H9 (cell line): ENCODE data around the gene ADAMTSL4. TPM values are rescaled to one million over a fixed set of nuclear protein-coding genes. Genes with fewer than 3 reads are reported as not detected.

Source experiments
- DNase-seq: peaks from one replicate; pipeline ENCODE4 v3.0.0-alpha.2; 2017
- H2AFZ ChIP-seq: one replicate; pipeline ENCODE4 v1.6.1; 2013; ENCODE audit warnings: mild to moderate bottlenecking, low read length, control low read depth, moderate library complexity
- H2AK5ac ChIP-seq: 2 replicates; pipeline ENCODE4 v1.6.1; 2013; ENCODE audit warnings: low read length, control low read depth, mixed read lengths; ENCODE audit not compliant: insufficient read length
- H2BK120ac ChIP-seq: one replicate; pipeline ENCODE4 v1.6.1; 2013; ENCODE audit warnings: low read depth, mild to moderate bottlenecking, low read length, control low read depth, inconsistent platforms; ENCODE audit not compliant: poor library complexity, severe bottlenecking
- H2BK12ac ChIP-seq: 2 replicates; pipeline ENCODE4 v1.6.1; 2013; ENCODE audit warnings: low read length, control low read depth, mixed read lengths, low read depth; ENCODE audit not compliant: insufficient read length
- H2BK15ac ChIP-seq: 2 replicates; pipeline ENCODE4 v1.6.1; 2013; ENCODE audit warnings: low read depth, low read length, control low read depth
- H2BK20ac ChIP-seq: one replicate; pipeline ENCODE4 v1.6.1; 2013; ENCODE audit warnings: low read depth, mild to moderate bottlenecking, low read length, control low read depth, inconsistent platforms; ENCODE audit not compliant: poor library complexity, severe bottlenecking
- H2BK5ac ChIP-seq: 2 replicates; pipeline ENCODE4 v1.6.1; 2013; ENCODE audit warnings: low read length, control low read depth, mixed read lengths; ENCODE audit not compliant: insufficient read length
- H3K14ac ChIP-seq: 2 replicates; pipeline ENCODE4 v1.6.1; 2013; ENCODE audit warnings: low read length, control low read depth; ENCODE audit not compliant: insufficient read depth
- H3K18ac ChIP-seq: 2 replicates; pipeline ENCODE4 v1.6.1; 2013; ENCODE audit warnings: low read depth, mild to moderate bottlenecking, mixed read lengths, low read length, control low read depth; ENCODE audit not compliant: insufficient read length
- H3K23ac ChIP-seq: 2 replicates; pipeline ENCODE4 v1.6.1; 2013; ENCODE audit warnings: low read length, control low read depth, mixed read lengths, low read depth; ENCODE audit not compliant: insufficient read length
- H3K23me2 ChIP-seq: 2 replicates; pipeline ENCODE4 v1.6.1; 2013; ENCODE audit warnings: low read depth, mild to moderate bottlenecking, mixed read lengths, low read length, control low read depth; ENCODE audit not compliant: insufficient read length, poor library complexity, severe bottlenecking
- H3K27ac ChIP-seq: 2 replicates; pipeline ENCODE4 v1.5.1; 2013; ENCODE audit warnings: low read length, control low read depth, mixed read lengths, low read depth; ENCODE audit not compliant: insufficient read length
- H3K27me3 ChIP-seq: 2 replicates; pipeline ENCODE4 v1.6.1; 2013; ENCODE audit warnings: low read length, control low read depth, inconsistent platforms; ENCODE audit not compliant: insufficient read depth
- H3K4ac ChIP-seq: 2 replicates; pipeline ENCODE4 v1.6.1; 2013; ENCODE audit warnings: low read depth, mild to moderate bottlenecking, control low read depth, inconsistent platforms, low read length, moderate library complexity
- H3K4me1 ChIP-seq: 2 replicates; pipeline ENCODE4 v1.6.1; 2013; ENCODE audit warnings: low read length, control low read depth, inconsistent platforms; ENCODE audit not compliant: insufficient read depth
- H3K4me2 ChIP-seq: 2 replicates; pipeline ENCODE4 v1.6.1; 2013; ENCODE audit warnings: low read length, control low read depth, mixed read lengths; ENCODE audit not compliant: insufficient read length, insufficient read depth
- H3K56ac ChIP-seq: 2 replicates; pipeline ENCODE4 v1.6.1; 2013; ENCODE audit warnings: low read depth, mild to moderate bottlenecking, mixed read lengths, low read length, control low read depth; ENCODE audit not compliant: insufficient read length
- H3K79me1 ChIP-seq: 2 replicates; pipeline ENCODE4 v1.6.1; 2013; ENCODE audit warnings: low read depth, mild to moderate bottlenecking, moderate library complexity, low read length, control low read depth, inconsistent platforms; ENCODE audit not compliant: insufficient read depth, poor library complexity, severe bottlenecking
- H3K79me2 ChIP-seq: 2 replicates; pipeline ENCODE4 v1.6.1; 2013; ENCODE audit warnings: low read length, control low read depth, inconsistent platforms; ENCODE audit not compliant: insufficient read depth
- H3K9ac ChIP-seq: 2 replicates; pipeline ENCODE4 v1.6.1; 2013; ENCODE audit warnings: low read length, control low read depth, mixed read lengths; ENCODE audit not compliant: insufficient read length; ENCODE audit errors: extremely low read depth
- H3K9me3 ChIP-seq: one replicate; pipeline ENCODE4 v1.6.1; 2013; ENCODE audit warnings: low read depth, low read length, inconsistent platforms; ENCODE audit not compliant: control insufficient read depth
- H3T11ph ChIP-seq: one replicate; pipeline ENCODE4 v1.6.1; 2013; ENCODE audit warnings: mild to moderate bottlenecking, low read length, control low read depth, inconsistent platforms
- H4K20me1 ChIP-seq: one replicate; pipeline ENCODE4 v1.6.1; 2013; ENCODE audit not compliant: control insufficient read depth, insufficient read length, insufficient read depth
- H4K5ac ChIP-seq: 2 replicates; pipeline ENCODE4 v1.6.1; 2013; ENCODE audit warnings: low read depth, mild to moderate bottlenecking, mixed read lengths, low read length, control low read depth; ENCODE audit not compliant: insufficient read length
- H4K8ac ChIP-seq: replicated peaks from 2 replicates; pipeline ENCODE4 v1.6.1; 2013; ENCODE audit warnings: low read length, control low read depth, mixed read lengths, low read depth; ENCODE audit not compliant: insufficient read length
- H4K91ac ChIP-seq: 2 replicates; pipeline ENCODE4 v1.6.1; 2013; ENCODE audit warnings: low read depth, mild to moderate bottlenecking, moderate library complexity, mixed read lengths, low read length, control low read depth; ENCODE audit not compliant: insufficient read length
- H3K27ac Mint-ChIP-seq, 3 experiments: 2 replicates in 2 of 3; 3 replicates in 1 of 3; pipeline ENCODE4 v1.8.0; 2020 to 2021; ENCODE audit warnings: mixed read lengths in 3 of 3, mild to moderate bottlenecking in 1 of 3, moderate library complexity in 1 of 3
- H3K27me3 Mint-ChIP-seq: 2 replicates; pipeline ENCODE4 v1.8.0; 2021; ENCODE audit warnings: low read depth, mild to moderate bottlenecking, moderate library complexity, mixed read lengths
- H3K36me3 Mint-ChIP-seq, 3 experiments: 2 replicates in 2 of 3; 3 replicates in 1 of 3; pipeline ENCODE4 v1.8.0; 2020 to 2021; ENCODE audit warnings: low read depth in 3 of 3, mixed read lengths in 3 of 3; ENCODE audit not compliant: insufficient read depth in 1 of 3
- H3K4me1 Mint-ChIP-seq, 2 experiments: 2 replicates each; pipeline ENCODE4 v1.8.0; 2020; ENCODE audit warnings: mixed read lengths in 2 of 2
- H3K4me3 Mint-ChIP-seq, 2 experiments: 2 replicates in 1 of 2; 3 replicates in 1 of 2; pipeline ENCODE4 v1.8.0; 2020 to 2021; ENCODE audit warnings: mild to moderate bottlenecking in 2 of 2, mixed read lengths in 2 of 2, moderate library complexity in 1 of 2
- H3K9me3 Mint-ChIP-seq, 2 experiments: 2 replicates in 1 of 2; 3 replicates in 1 of 2; pipeline ENCODE4 v1.8.0; 2020; ENCODE audit warnings: mild to moderate bottlenecking in 2 of 2, mixed read lengths in 2 of 2, moderate library complexity in 1 of 2
- CTCF ChIP-seq: fragments of 200-600 bp; sonication (generic); conservative IDR thresholded peaks from 3 replicates; pipeline ENCODE4 v1.8.0; 2021; ENCODE audit warnings: antibody characterized with exemption, mild to moderate bottlenecking
- WGBS: extraction: QIAGEN DNeasy Blood & Tissue Kit; methylation state at CpG from one replicate; pipeline ENCODE4 v1.1.7; 2013; ENCODE audit warnings: missing lambda C conversion rate, low lambda C conversion rate, mixed read lengths; ENCODE audit not compliant: insufficient read length; ENCODE audit errors: extremely low coverage; 5-methylcytosine and 5-hydroxymethylcytosine counted together
- total RNA-seq: library from RNA; stranded (reverse); gene quantifications from 2 replicates; pipeline ENCODE4 v1.2.1, GENCODE V29; 2021

Gene ADAMTSL4
- total RNA-seq, 1 experiment from 2014 or later, result 6.1 TPM

- no peak for TF ChIP-seq CTCF
- Histone ChIP-seq H3T11ph (no peak overlapping the region), H2BK15ac (no peak overlapping the region), H4K5ac (no peak overlapping the region), H3K23me2 (peaks cover 2% of the 10 kb centered on the region), H3K4me2 (no peak overlapping the region), H3K23ac (no peak overlapping the region), H2AFZ (no peak overlapping the region), H3K14ac (no peak overlapping the region), H3K4ac (no peak overlapping the region), H2AK5ac (no peak overlapping the region), H4K91ac (no peak overlapping the region), H3K4me1 (no peaks in the 10 kb centered on the region; the same call in 1 of the 2 replicates), H2BK120ac (no peak overlapping the region), H2BK20ac (no peak overlapping the region), H3K27ac (no peak overlapping the region), H3K9me3 (no peaks in the 10 kb centered on the region), H3K79me2 (no peaks in the 10 kb centered on the region), H3K27me3 (peaks cover 3% of the 10 kb centered on the region; the same call in 1 of the 2 replicates), H4K20me1 (no peaks in the 10 kb centered on the region), H3K9ac (peak overlapping the region; percentile 26), H3K18ac (no peak overlapping the region), H2BK5ac (no peak overlapping the region), H3K56ac (no peak overlapping the region), H2BK12ac (no peak overlapping the region), H4K8ac (peak overlapping the region; percentile 90), H3K79me1 (no peaks in the 10 kb centered on the region)
- H3K4me1 Mint-ChIP-seq, result peaks cover 3 to 5% of the 10 kb centered on the region in 2 experiments; a peak in 3 of 4 replicates
- DNase-seq, result no peak
- no peaks in the 10 kb centered on the region for H3K9me3 Mint-ChIP-seq
- no CpG with 5 or more reads among the region's 13 CpGs for WGBS
- H3K4me3 Mint-ChIP-seq, result no peak overlapping the region
- H3K27me3 Mint-ChIP-seq, result peaks cover 20% of the 10 kb centered on the region
- peaks cover 0 to 2% (median 0%) of the 10 kb centered on the region in 3 experiments; a peak in 2 of 7 replicates for H3K36me3 Mint-ChIP-seq
- H3K27ac Mint-ChIP-seq, result peak overlapping the region in 1 of 3 experiments; percentile 10; a peak in 1 of 7 replicates
Measured at GRCh38 chr1:150543500-150544143, 5.6 kb upstream of the ADAMTSL4 start.
